Glomerular endothelial cell (primary cell): ENCODE data around the gene WHRN. TPM values are rescaled to one million over a fixed set of nuclear protein-coding genes. Genes with fewer than 3 reads are reported as not detected.

Experiments
- DNase-seq: peaks from one replicate; pipeline ENCODE4 v3.0.0-alpha.2; 2011; ENCODE audit warnings: low read depth, low spot score; ENCODE audit errors: extremely low read depth
- total RNA-seq: library from RNA; depleted of rRNA; stranded (reverse); fragments of >200 nt; gene quantifications from 2 replicates; pipeline ENCODE4 v1.2.3, GENCODE V29; 2015

The WHRN gene
- 0.68 and 1.9 TPM in 2 replicates for total RNA-seq

DNA sequence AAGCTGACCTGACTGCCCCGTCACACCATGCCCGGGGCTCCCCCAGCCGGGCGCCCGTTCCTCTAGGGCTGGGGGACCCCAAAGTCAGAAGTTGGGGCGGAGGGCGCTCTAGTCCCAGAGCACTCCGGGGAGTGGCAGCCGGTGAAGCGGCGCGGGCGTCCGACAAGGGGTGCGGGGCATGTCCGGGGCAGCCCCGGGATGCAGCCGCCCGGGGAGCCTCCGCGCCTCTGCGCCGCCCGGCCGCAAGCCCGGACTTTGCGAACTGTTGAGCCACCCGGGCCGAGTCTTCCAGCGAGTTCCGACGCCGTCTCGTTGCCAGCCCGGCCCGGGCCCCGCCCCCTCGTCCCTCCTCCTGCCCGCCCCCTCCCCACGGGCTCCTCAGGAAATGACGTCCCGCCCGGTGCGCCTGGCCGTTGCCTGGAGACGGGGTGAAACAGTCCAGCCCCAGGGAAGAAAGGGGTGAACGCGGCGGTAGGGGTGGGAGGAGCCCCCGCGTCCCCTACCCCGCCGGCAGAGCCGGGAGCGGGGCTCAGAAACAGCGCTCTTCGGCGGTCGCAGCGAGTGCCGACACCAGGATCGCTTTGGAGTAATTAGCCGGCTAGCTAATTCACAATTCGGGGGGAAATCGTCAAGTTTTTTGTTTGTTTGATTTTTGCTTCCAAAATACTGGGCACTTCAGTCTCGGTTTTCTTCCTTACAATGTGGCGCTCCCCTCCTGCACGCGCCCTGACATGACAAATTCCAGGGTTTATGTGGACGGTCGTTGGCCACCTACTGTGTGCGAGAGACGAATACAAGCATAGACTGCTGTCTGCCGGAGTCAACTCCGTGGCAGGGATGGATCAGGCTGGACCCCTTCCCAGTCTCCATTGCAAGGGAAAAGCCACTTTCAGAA, at the start of gene WHRN:
Gene WHRN (minus strand): TSS at position 287 of the 895 bp plus-strand sequence. CDS start 672 bp downstream, outside the sequence.
- no peak for DNase-seq

DNA sequence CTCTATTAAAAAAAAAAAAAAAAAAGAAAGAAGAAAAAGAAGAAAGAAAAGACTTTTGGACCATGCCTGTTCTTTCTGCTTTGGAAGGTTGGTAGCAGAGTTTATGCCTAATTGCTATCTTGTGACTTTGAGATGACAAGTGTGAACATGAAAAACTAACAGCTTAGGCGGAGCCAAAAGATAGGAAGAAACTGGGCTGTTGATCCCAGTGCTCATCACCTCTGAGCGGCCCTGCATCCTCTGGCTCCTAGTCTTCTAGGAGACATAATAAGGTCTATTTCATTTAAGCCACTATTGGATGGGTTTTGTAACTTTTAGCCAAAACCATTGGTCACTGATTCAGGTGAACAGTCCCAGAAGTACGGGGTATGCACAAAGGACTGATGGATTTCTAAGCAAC, 47.9 kb upstream of the WHRN start:
- DNase-seq = no peak

DNA sequence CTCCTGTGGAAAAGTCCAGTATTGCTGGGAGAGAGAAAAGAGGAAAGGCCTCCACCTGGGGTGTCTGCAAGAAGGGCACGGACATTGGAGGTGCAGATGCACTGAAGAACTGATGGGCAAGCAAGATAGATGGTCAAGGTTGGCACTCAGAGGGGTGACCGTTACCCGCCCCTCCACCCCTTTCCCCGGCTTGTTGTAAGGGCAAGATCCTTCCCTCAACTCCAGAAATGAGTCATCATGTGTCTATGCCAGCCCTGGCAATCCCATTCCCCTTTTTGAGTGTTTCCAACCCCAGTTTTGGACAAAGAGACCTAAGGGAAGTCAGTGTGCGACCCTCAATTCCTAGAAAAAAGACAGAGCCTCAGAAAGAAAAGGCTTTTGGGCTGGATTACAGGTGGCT, 47.4 kb upstream of the WHRN start:
- no peak for DNase-seq

DNA sequence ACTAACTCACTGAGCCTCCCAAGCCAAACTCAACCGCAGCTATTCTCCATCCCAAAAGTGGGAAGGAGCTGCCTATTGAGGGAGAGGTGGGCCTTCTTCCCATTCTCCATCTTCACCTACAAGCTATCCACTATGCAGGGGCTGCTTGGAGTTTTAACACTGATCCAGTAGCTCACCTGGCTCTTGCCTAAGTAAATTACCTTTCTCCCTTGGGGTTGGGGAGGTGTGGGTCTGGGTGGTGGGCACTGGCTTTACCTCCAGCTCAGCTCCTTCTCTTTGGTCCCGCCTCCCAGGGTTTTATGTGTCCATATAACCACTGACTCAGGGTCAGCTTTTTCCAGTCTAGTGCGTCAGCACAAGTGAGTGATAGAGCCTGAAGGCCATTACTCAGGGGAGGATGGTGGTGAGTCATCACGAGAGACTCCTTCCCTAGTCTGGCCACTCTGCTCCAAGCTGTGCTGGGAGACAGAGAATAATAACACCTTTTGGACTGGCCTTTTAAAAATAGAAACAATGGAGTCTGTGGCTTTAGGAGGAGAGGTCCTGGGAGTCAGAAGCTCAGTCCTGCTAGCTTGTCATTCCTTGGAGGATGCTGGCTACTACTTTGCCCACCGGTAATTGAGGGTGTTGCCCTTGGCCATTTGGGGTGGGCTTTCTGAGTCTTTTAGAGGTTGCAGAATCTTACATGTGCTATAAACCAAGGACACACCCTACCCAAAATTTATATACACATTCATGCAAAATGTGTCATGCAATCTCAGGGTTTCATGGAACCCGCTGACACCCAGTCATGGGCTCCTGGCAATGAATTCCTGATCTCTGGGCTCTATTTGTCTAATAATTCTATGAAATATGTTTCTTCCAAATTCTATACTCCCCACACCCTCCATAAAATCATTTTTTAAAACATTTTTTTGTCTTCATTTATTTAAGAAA, 46.7 kb upstream of the WHRN start:
- peak; percentile 61 for DNase-seq

DNA sequence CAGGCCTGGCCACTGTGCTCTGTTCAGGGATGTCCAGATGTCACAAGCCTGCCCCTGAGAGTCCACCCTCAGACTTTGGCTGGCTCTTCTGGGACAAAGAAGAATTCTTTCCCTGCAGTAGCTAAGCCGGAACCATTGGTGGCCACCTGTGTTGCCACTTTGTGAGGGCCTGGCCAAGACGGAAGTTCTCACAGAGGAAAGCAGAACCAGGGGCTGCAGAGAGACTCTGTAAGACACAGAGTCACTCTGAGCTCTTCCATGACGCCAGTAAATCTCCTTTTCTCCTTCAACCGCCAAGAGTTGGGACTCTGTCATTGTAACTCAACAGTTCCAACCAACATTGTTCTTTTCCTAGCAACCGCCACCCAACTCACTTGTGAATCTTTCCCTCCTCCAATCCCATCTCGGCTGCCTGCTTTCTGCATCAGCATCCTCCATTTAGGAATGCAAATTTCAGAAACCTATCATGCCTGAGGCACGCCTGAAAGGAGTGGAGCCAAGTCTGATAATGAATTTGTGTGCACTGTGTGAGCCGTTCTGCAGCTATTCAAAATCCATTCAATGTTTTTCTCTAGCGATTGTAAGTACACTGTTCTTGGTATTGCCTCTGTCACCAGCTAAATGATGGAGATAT, 44.5 kb upstream of the WHRN start:
- no peak for DNase-seq

DNA sequence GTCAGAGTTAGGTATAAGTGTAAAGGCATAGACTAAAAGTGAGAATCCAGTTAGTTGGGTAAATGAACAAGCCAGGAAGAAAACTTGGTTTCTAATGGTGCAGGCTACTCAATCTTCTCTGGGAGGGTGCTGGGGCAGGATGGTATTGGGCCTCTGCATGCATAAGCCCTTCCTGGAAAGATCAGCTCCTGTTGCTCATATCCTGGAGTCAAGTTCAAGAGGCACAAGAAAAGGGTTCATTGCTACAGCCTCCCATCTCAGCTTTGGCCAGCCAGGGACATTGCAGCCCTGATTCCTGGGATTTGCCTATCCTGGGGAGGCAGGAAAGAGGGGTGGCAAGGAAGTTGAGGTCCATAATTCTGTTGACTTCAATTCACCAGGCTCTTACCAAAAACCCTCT, 41.6 kb upstream of the WHRN start:
- DNase-seq = no peak

DNA sequence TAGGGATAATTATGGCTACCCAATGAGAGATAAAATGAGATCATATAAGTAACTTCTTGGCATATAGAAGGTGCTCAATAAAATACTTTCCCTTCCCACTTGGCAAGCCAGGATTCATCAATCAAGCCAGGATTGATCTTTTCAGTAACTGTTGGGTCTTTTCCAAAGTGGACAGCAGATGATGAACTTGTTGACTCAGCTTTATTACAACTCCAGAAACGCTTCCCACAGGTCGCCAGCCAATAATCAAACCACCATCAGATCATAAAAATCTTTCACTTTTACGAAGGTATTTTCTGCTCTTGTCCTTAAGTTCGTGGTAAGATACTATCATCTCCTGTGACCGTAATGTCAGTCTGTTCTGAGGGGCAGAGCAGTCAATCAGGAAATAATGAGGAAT, 39.8 kb upstream of the WHRN start:
- no peak for DNase-seq

DNA sequence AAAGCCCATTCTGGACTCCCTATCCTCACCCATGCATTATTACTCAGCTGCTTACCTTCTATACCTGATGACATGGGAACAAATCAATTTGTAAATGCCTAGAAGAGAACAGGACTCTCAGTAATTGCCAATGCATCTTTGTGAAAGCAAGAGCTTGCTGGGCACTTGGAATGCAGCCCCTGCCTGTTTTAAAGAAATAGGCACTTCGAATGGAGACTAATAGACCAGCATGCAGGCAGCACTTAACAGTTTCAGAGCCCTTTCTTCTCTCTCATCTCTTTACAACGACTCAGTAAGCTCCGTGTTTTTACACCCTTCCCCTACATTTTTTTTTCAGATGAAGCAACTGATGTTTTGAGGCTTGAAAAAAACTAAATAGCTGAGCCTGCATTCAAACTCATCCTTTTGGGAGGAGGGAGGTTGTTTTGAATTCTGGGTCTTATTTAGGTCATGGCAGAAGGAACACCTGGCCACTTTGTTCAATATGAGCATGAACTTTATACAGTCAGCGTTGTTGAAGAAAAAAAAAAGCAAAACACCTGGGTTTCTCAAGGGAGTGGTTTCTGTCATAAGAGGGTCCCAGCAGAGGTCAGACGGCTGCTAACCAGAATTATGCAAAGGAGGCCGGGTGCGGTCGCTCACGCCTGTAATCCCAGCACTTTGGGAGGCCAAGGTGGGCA, 34.6 kb upstream of the WHRN start:
- no peak for DNase-seq

DNA sequence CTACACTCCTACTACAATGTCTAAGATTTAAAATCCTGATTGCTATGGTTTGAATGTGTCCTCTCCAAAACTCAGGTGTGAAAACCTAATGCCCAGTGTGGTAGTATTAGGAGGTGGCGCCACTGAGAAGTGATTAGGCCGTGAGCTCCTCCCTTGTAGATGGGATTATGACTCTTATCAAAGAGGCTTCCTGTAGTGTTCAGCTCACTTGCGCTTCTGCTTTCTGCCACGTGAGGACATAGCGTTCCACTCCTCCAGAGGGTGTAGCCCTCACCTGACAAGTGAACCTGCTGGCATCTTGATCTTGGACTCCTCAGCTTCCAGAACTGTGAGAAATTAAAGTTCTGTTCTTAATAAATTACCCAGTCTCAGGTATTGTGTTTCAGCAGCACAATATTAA, 33.0 kb upstream of the WHRN start:
- no peak for DNase-seq

DNA sequence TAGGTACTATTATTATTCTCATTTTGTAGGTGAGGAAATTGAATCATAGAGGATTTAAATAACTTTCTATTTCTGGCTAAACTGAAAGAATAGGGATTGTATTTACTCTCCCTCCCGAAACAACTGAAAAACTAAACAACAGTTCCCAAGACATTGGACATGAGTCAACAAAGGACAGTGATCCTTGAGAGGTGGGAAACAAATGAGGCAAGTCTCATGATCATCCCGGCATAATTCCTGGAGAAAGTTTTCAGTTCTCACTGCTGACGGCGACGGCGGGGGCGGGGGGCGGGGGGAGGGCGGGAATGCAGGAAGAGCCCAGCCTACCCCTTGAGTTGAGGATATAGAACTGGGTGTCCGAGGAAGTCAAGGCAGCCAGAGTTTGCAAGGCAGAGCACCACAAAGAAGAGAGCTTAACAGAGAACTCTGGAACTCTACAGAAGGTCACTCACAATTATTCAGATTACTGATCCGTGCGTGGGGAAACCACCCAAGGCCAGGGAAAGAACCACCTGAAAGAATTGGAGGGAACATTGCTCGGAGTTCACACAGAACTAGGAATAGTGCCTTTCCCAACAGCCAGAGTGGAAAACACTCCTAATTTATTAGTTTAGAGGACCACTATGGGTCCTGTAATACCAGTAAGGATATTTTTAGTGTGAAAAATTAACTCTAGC, 27.4 kb upstream of the WHRN start:
- DNase-seq = no peak

DNA sequence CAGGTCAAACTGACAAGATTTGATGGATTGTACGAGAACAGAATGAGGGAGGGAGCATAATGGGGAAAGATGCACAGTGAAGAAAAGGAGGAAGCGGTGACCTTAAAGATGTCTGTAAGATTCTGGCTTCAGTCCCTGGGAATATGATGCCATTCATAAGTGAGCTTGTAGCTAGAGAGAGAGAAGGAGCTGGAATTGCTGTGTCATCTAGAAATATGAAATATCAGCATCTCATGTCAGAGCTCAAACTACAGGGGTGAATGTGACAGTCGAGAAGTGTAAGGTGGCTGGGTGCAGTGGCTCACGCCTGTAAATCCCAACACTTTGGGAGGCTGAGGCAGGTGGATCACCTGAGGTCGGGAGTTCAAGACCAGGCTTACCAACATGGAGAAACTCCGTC, 24.0 kb upstream of the WHRN start:
- DNase-seq = no peak

DNA sequence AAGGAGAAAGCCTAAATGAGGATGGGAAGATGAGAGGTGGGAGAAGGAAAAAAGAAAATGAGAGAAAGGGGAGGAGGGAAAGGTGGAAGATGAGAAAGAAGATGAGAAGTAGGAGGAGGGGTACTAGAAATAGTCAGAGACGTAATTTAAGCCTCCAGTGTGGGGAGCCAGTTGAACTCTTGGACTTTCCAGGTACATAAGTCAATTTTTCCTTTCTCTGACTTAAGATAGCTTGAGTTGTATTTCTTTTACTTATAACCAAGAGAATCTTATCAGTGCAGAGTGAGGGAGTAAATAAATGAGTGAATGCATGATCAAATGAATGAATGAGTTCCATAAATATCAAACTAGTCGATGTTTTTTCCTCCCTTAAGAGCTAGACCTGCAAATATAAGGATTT, 21.5 kb upstream of the WHRN start:
- DNase-seq = no peak

DNA sequence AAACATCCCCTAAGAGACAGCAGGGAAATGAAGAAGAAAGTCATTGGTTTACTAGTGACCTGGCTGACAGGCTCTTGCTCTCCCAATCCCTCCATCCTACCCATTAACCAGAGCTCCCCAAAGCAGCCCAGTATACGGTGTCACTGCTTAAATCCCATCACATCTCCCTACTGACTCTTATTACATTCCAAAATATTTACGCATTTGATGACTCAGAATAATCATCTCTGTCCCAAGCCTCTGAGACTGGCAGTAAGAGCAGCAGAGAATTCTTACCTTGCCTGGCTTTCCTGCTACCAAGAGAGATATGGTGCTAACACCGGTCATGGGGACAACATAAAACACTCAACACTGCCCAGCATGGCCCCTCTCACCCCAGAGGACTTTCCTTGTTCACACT, 20.2 kb upstream of the WHRN start:
- DNase-seq = no peak

DNA sequence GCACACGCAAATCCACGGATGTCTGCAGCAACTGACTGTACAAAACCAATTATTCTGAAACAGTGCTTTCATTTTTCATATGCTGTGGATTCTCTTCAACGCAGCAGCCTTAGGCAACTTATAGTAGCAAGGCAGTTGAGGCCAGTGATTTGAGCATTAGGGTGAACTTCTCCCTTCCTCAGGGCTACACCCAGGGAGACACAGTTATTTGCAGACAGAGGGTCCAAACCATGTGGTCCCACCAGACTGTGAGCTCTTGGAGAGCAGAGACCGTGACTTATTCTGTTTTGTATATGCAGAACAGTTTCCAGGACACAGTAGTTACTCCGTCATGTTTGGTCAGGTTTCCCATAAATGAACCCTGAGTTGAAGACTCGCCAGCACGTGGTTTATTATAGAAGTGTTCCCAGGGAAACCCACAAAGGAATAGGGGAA, 19.0 kb upstream of the WHRN start:
- no peak for DNase-seq

DNA sequence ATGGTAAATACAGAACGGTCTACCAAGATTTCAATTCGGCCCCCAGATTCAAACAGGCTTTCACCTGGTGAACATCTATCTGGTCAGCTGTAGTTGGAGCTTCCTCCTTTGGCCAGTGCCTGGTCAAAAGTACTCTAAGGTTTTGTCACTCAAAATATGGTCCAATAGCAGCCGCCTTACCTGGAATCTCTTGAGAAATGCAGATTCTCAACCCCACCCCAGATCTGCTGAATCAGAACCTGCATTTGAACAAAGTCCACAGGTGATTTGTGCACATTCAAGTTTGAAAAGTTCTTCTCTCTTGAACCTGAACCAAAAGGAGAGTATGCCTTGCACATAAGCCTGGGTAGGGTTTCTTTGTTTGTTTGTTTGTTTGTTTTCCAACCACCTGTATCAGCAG, 17.6 kb upstream of the WHRN start:
- no peak for DNase-seq

DNA sequence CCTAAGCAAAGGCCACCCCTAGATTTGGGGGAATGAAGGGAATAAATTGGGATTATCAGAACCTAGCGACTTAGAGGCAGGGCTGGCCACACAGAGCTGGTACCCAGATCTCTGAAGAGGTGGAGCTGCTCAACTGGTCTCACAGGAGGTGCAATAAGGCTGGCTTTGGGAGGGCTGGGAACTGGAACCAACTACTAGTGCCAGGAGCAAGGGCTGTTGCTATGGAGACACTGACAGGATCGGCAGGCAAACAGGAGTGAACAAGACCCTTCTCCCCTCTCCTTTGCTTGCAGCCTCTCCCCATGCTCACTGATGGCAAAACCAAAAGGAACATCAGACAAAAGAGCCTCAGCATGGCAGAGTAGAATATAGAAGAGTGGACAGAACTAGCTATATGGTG, 17.0 kb upstream of the WHRN start:
- DNase-seq = no peak

DNA sequence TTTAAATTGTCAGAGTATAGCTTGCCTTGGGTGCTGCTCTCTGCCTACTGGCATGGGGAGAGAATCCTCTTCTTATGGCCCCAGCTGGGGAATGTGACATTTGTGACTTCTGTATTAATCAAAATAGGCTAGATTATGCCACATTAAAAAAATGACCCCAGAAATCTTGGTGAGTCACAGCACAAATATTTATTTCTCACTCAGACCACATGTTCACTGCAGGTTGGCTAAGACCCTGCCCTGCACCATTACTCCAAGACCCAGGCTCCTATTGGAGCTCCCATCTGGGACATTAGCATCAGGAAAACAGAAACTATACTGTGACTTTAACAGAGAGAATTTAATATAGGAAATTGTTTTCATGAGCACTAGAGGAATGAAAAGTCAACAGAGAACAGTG, 16.6 kb upstream of the WHRN start:
- no peak for DNase-seq

DNA sequence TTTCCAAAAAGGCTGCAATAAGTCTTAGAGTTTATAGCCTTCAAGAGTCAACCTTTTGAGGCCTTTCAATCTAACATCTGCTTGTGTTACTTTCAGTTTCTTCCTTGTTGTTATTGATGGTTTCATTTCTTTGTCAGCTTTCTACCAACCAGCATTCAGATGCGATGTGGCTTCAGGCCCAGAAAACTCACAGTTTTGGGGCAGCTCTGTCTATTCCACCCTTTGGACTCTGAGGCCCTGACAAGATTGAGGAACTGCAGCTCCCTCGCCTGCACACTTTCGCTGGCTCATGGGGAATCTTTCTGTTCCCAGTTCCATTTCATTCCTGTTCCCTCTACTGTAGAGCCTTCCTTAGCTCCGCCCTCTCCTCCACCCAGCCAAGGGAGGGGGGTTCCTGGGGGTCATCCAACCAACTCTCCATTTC, 13.3 kb upstream of the WHRN start:
- no peak for DNase-seq

DNA sequence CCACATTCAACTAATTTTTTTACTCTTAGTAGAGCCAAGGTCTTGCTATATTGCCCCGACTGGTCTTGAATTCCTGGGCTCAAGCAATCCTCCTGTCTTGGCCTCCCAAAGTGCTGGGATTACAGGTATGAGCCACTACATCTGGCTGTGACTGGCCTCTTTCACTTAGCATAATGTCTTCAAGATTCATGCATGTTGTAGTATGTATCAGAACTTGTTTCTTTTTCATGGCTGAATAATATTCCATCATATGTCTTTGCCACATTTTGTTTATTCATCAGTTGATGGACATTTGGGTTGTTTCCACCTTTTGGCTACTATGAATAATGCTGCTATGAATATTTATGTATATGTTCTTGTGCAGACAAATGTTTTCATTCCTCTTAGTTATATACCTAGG, 12.8 kb upstream of the WHRN start:
- DNase-seq = no peak

DNA sequence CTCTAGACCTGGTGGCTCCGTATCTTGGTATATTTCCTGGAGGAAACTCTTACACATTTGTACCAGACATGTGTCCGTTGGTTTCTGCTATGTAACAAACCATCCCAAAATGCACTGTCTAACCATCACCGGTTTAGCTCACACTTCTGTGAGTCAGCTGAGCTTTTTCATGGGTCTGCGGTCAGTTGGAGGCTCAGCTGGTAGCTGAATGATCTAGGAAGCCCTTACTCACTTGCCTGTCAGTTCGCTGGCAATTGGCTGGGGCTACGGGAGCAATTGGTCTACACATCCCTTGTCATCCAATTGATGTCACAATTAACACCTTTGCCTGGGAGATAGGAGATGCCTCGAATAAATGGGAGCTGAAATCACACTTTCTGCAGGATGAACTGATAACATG, 11.6 kb upstream of the WHRN start:
- DNase-seq = no peak
